Esophagus muscularis mucosa (tissue), 3 donors: Measurements from ENCODE around the gene TRIM28.
A peak's percentile ranks its signal among the peaks of the same experiment; 100 is the strongest.

Experiments
- POLR2A ChIP-seq: fragments of 450-650 bp; IDR thresholded peaks from one replicate; pipeline ENCODE4 v1.6.1; 2017; ENCODE audit warnings: antibody characterized with exemption, moderate library complexity, mild to moderate bottlenecking, low read depth
- TF ChIP-seq, protein P1 (sequence below), 3 experiments: fragments of 200-600 bp in 2 of 3; fragments of 450-650 bp in 1 of 3; sonication (generic) in 2 of 3; IDR thresholded peaks; one replicate each; pipeline ENCODE4 v1.5.1; 2017 to 2019; ENCODE audit warnings: antibody characterized with exemption in 3 of 3, mild to moderate bottlenecking in 2 of 3, moderate library complexity in 1 of 3

DNA sequence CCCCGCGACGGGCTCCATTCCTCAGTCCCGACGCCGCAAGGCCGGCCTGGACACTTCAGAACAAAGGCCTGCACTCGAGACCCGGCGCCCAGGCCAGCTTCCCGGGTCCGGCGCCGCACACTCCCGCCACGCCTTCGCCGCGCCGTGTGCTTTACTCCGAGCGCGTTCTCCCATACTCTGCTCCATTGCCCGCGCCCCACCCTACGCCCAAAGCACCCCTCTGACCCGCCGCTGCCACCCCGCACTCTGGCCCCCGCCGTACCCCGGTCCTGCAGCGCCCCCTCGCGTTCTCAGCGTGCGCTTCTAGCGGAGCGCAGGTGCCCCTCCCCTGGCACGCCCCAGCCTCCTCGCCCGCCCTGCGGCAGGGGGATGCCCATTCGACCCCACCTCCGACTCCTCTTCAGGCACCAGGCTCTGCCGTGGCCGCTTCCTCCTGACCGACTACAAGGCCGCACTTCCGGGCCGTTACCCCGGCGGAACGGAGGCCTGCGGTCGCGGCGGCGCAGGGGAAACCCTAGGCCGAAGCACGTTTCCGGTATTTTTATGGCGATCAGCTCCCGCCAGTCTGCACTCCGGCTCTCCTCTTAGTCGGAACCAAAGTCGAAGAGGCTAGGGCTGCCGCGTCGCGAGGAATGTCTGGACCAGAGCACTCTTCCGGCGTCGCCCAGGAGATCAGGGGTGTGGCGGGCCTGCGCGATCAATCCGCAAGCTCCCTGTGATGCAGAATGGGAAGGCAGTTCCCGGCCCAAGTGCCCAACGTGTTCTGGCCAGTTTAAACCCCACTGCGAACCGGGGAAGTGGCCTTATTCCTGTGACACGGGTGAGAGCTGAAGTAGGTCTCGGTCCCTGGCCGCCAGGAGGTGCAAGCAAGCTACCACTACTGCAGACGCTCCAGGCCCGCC lies 24.3 kb upstream of the TRIM28 start, which contains the start of gene ZBTB45:
- peak; percentile 19 for TF ChIP-seq POLR2A
- TF ChIP-seq, protein P1, sequence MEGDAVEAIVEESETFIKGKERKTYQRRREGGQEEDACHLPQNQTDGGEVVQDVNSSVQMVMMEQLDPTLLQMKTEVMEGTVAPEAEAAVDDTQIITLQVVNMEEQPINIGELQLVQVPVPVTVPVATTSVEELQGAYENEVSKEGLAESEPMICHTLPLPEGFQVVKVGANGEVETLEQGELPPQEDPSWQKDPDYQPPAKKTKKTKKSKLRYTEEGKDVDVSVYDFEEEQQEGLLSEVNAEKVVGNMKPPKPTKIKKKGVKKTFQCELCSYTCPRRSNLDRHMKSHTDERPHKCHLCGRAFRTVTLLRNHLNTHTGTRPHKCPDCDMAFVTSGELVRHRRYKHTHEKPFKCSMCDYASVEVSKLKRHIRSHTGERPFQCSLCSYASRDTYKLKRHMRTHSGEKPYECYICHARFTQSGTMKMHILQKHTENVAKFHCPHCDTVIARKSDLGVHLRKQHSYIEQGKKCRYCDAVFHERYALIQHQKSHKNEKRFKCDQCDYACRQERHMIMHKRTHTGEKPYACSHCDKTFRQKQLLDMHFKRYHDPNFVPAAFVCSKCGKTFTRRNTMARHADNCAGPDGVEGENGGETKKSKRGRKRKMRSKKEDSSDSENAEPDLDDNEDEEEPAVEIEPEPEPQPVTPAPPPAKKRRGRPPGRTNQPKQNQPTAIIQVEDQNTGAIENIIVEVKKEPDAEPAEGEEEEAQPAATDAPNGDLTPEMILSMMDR (IDR thresholded peaks at IDR 0.05): peak; percentile 67 to 76 (median 69)
